ENCODE data around the gene NKAIN4.

NKAIN4 gene

DNA sequence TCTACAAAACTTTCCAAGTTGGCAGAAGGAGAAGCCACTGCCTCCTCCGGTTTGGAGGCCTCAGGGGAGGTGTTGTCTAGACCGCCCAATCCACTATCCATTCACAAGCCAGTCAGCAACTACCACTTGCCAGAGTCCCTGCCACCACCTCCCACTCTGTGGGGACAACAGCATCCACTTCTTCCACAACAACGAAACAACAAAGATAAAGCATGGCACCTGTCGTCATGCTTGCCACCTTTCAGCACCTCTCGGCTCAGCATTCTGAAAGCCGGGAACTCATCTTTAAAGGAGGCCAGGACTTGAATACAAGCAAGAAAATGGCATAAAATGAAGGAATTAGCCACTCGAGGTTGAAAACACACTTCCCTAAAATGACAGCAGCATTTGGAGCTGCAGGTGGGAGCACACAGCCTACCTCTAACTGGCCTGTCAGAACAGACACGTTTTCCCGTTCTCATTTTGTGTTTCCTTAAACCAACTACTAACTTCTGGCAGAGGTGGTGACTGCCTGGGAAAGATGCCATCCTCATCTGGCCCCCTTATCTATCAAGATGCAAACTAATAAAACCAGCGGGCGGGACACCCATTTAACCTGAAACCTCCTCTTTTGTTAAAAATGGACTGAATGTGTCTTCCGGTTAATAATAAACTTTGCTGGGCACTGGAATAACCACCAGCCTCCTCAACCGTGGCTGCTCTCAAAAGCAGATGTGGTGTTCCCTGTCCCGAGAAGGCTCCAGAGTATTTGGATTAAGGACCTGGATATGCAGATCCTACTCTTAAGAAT, 60.1 kb downstream of the NKAIN4 start:
- DNase-seq (ENCODE audit: low spot score): no peak

DNA sequence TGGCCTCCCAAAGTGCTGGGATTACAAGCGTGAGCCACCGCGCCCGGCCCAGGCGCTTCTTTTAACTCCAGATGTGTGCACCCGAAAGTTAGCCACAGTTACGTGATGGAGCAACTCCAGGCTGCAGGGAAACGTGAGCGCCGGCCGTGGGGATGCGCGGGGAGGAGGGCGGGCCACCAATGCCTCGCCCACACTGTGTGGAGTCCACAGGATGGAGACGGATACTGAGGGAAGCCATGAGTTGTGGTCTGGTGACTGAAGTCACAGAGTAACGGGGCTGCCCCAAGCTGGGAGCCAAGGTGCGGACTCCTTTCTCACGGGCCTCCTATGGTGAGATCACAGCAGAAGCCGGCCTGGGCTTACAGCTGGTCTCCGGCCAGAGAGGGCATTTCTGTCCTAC, 61.5 kb downstream of the NKAIN4 start:
- DNase-seq (ENCODE audit: low spot score): no peak

- DNase-seq (ENCODE audit: low spot score): no peak
Observed at GRCh38 chr20:63191400-63191799, 62.9 kb downstream of the NKAIN4 start.

DNA sequence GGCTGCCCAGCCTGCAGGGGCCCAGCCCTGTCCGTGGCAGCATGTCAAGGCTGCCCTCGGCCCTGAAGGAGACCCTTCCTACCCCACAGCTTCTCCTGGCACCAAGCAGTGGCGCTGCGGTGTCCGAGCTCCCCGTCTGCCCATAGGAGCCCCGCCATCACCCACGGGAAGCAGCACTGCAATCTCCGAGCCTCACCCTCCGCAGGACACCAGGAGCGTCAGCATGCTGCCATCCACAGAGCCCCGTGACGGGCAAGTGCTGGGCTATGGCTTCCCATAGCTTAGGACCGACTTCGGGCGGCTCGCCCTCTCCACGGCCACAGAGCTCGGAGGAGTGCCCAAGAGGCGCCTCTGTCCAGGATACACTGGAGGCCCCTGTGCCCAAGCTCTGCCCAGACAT, 63.4 kb downstream of the NKAIN4 start:
- DNase-seq (ENCODE audit: low spot score): no peak
